Measurements from ENCODE around the gene RAB11FIP2.

GRCh38 chr10:118080817-118081216 lies 34.1 kb upstream of the RAB11FIP2 start:
- TF ChIP-seq POLR2AphosphoS5 (IDR thresholded peaks at IDR 0.05; ENCODE audit: insufficient read depth in 1 of 2, low read depth in 1 of 2): no peak
- TF ChIP-seq POLR2A (IDR thresholded peaks at IDR 0.05): no peak
